CD4-positive, alpha-beta T cell treated with Interleukin-4 for 1 hour (primary cell): Measurements from ENCODE around the gene FEV.
A peak's percentile ranks its signal among the peaks of the same experiment; 100 is the strongest.

Experiments used
- DNase-seq, 2 donors: peaks; one replicate each; pipeline ENCODE4 v3.0.0-alpha.2; 2020 to 2022

FEV gene

GRCh38 chr2:219016721-219017120 lies 31.7 kb upstream of the FEV start:
- DNase-seq, result no peak

GRCh38 chr2:219010873-219011272 lies 25.9 kb upstream of the FEV start:
- DNase-seq, result no peak

GRCh38 chr2:219010162-219010756 lies 25.3 kb upstream of the FEV start:
- peak in 1 of 2 donors; percentile 15 for DNase-seq

- DNase-seq, result no peak
Measured at GRCh38 chr2:219009294-219009693, 24.3 kb upstream of the FEV start.

- no peak for DNase-seq
Measured at GRCh38 chr2:219003979-219004378, 19.0 kb upstream of the FEV start.

GRCh38 chr2:219003267-219003634 lies 18.3 kb upstream of the FEV start:
- no peak for DNase-seq

GRCh38 chr2:219002395-219003266 lies 17.6 kb upstream of the FEV start:
- peak; percentile 19 to 32 for DNase-seq

- no peak for DNase-seq
Measured at GRCh38 chr2:219001577-219002394, 16.8 kb upstream of the FEV start.

GRCh38 chr2:219001100-219001576 lies 16.2 kb upstream of the FEV start:
- no peak for DNase-seq

- DNase-seq, result no peak
Measured at GRCh38 chr2:219000569-219000960, 15.6 kb upstream of the FEV start.

- no peak for DNase-seq
Measured at GRCh38 chr2:218999881-219000568, 15.0 kb upstream of the FEV start.

GRCh38 chr2:218999021-218999880 lies 14.3 kb upstream of the FEV start:
- no peak for DNase-seq

GRCh38 chr2:218998414-218999002 lies 13.5 kb upstream of the FEV start:
- no peak for DNase-seq

- DNase-seq, result no peak
Measured at GRCh38 chr2:218997731-218998130, 12.7 kb upstream of the FEV start.

- DNase-seq, result no peak
Measured at GRCh38 chr2:218996937-218997336, 12.0 kb upstream of the FEV start.

- peak; percentile 71 to 78 for DNase-seq
Measured at GRCh38 chr2:218995972-218996711, 11.2 kb upstream of the FEV start.

- DNase-seq, result no peak
Measured at GRCh38 chr2:218995561-218995960, 10.6 kb upstream of the FEV start.

GRCh38 chr2:218993345-218994315 lies 8.6 kb upstream of the FEV start, which contains the start of gene CRYBA2:
Gene CRYBA2 (minus strand): TSS chr2:218993422. CDS start chr2:218993176, 246 bp downstream.
- no peak for DNase-seq

GRCh38 chr2:218992703-218993344 lies 7.8 kb upstream of the FEV start:
- no peak for DNase-seq
